ENCODE measurements around the gene SLC12A1.

SLC12A1 gene

DNA sequence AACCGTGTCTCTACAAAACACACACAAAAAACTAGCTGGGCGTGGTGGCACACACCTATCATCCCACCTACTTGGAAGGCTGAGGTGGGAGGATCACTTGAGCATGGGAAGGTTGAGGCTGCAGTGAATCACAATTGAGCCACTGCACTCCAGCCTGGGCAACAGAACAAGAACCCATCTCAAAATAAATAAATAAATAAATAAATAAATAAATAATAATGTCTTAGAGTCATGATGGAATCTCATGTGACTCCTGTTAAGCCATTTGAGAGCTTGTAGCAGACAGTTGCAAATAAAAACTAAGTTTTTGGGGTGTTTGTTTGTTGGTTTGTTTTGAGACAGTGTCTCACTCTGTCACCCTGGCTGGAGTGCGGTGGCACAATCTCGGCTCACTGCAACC is 33.2 kb downstream of the SLC12A1 start:
- H3K9ac ChIP-seq (ENCODE audit: low read length): no peak overlapping the region
- no peaks in the 10 kb centered on the region for H3K79me2 ChIP-seq (ENCODE audit: insufficient read depth, low read length)
- H3K27ac ChIP-seq (ENCODE audit: low read depth, low read length, poor library complexity, severe bottlenecking): no peak overlapping the region
- H3K9me3 ChIP-seq (ENCODE audit: low read length): no peaks in the 10 kb centered on the region
- no peaks in the 10 kb centered on the region for H3K36me3 ChIP-seq (ENCODE audit: insufficient read depth, low read length)
- no peaks in the 10 kb centered on the region for H4K20me1 ChIP-seq (ENCODE audit: insufficient read depth, low read length)
- no peaks in the 10 kb centered on the region for H3K4me1 ChIP-seq (ENCODE audit: insufficient read depth, low read length, severe bottlenecking)
- H2AFZ ChIP-seq (ENCODE audit: low read length): no peak overlapping the region
- H3K4me3 ChIP-seq (ENCODE audit: low read depth, low read length, poor library complexity, severe bottlenecking): no peak overlapping the region
- H3K27me3 ChIP-seq (ENCODE audit: insufficient read depth, low read length): no peaks in the 10 kb centered on the region
- TF ChIP-seq CTCF (IDR thresholded peaks at IDR 0.05; ENCODE audit: low read length) (no peak), EZH2 (IDR thresholded peaks at IDR 0.05; ENCODE audit: borderline replicate concordance, low read length) (no peak)
- no peak overlapping the region for H3K4me2 ChIP-seq (ENCODE audit: low read length)
- no peaks in the 10 kb centered on the region for H3K9me2 ChIP-seq (ENCODE audit: low read depth, low read length)
- H3F3A ChIP-seq (ENCODE audit: insufficient read depth, low read length): no peaks in the 10 kb centered on the region

DNA sequence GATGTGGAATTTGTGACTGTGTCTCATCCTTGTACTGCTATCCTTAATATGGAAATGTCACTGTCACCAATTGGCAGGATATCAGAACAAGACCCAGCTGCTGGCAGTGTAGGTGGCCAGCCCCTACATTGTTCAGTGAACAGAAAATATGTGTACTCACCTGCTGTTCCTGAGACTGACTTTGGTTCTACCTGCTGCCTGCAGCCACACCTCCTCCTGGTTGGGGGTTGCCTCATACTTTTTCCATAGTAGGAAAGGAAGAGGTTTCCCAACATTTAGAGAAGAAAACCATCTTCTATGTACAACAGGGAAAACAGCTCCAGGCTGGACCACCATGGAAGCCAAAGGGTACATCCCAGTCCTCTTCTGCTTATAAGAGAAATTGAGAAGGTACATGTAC is 35.9 kb downstream of the SLC12A1 start:
- H3K9ac ChIP-seq (ENCODE audit: low read length): no peak overlapping the region
- H3K4me3 ChIP-seq (ENCODE audit: low read depth, low read length, poor library complexity, severe bottlenecking): no peak overlapping the region
- no peak overlapping the region for H3K4me2 ChIP-seq (ENCODE audit: low read length)
- H3K9me3 ChIP-seq (ENCODE audit: low read length): no peaks in the 10 kb centered on the region
- no peaks in the 10 kb centered on the region for H3K27me3 ChIP-seq (ENCODE audit: insufficient read depth, low read length)
- no peaks in the 10 kb centered on the region for H3K4me1 ChIP-seq (ENCODE audit: insufficient read depth, low read length, severe bottlenecking)
- H3K27ac ChIP-seq (ENCODE audit: low read depth, low read length, poor library complexity, severe bottlenecking): no peak overlapping the region
- no peaks in the 10 kb centered on the region for H3K36me3 ChIP-seq (ENCODE audit: insufficient read depth, low read length)
- no peaks in the 10 kb centered on the region for H3F3A ChIP-seq (ENCODE audit: insufficient read depth, low read length)
- no peaks in the 10 kb centered on the region for H3K9me2 ChIP-seq (ENCODE audit: low read depth, low read length)
- no peak overlapping the region for H2AFZ ChIP-seq (ENCODE audit: low read length)
- H4K20me1 ChIP-seq (ENCODE audit: insufficient read depth, low read length): no peaks in the 10 kb centered on the region
- H3K79me2 ChIP-seq (ENCODE audit: insufficient read depth, low read length): no peaks in the 10 kb centered on the region
- TF ChIP-seq EZH2 (IDR thresholded peaks at IDR 0.05; ENCODE audit: borderline replicate concordance, low read length) (no peak), CTCF (IDR thresholded peaks at IDR 0.05; ENCODE audit: low read length) (no peak)

DNA sequence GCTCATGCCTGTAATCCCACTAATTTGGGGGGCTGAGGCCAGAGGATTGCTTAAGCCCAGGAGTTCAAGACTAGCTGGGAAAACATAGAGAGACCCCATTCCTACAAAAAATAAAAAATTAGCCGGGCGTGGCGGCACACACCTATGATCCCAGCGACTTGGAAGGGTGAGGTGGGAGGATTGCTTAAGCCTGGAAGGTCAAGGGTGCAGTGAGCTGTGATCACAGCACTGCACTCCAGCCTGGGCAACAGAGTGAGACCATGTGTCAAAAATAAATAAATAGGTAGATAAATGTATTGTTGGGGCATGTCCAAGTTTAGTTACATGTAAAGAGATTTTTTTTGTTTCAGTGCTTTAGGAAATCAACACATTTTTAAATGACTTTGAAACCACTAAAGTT is 36.4 kb downstream of the SLC12A1 start:
- no peak overlapping the region for H3K4me2 ChIP-seq (ENCODE audit: low read length)
- no peak overlapping the region for H2AFZ ChIP-seq (ENCODE audit: low read length)
- no peaks in the 10 kb centered on the region for H3K4me1 ChIP-seq (ENCODE audit: insufficient read depth, low read length, severe bottlenecking)
- no peaks in the 10 kb centered on the region for H3F3A ChIP-seq (ENCODE audit: insufficient read depth, low read length)
- no peaks in the 10 kb centered on the region for H3K9me2 ChIP-seq (ENCODE audit: low read depth, low read length)
- no peak overlapping the region for H3K27ac ChIP-seq (ENCODE audit: low read depth, low read length, poor library complexity, severe bottlenecking)
- H3K27me3 ChIP-seq (ENCODE audit: insufficient read depth, low read length): no peaks in the 10 kb centered on the region
- no peaks in the 10 kb centered on the region for H3K36me3 ChIP-seq (ENCODE audit: insufficient read depth, low read length)
- H3K9ac ChIP-seq (ENCODE audit: low read length): no peak overlapping the region
- no peak overlapping the region for H3K4me3 ChIP-seq (ENCODE audit: low read depth, low read length, poor library complexity, severe bottlenecking)
- TF ChIP-seq CTCF (IDR thresholded peaks at IDR 0.05; ENCODE audit: low read length) (no peak), EZH2 (IDR thresholded peaks at IDR 0.05; ENCODE audit: borderline replicate concordance, low read length) (no peak)
- no peaks in the 10 kb centered on the region for H4K20me1 ChIP-seq (ENCODE audit: insufficient read depth, low read length)
- H3K79me2 ChIP-seq (ENCODE audit: insufficient read depth, low read length): no peaks in the 10 kb centered on the region
- no peaks in the 10 kb centered on the region for H3K9me3 ChIP-seq (ENCODE audit: low read length)
